SIG-M5 treated with dmso at 0.1 percent for 504 hours (cell line): ENCODE measurements around the gene ELAVL2.

ENCODE experiments used
- DNase-seq: peaks from one replicate; lab custom pipeline; 2025; ENCODE audit not compliant: unreplicated experiment; lab: John Stamatoyannopoulos, UW

The ELAVL2 gene

DNA sequence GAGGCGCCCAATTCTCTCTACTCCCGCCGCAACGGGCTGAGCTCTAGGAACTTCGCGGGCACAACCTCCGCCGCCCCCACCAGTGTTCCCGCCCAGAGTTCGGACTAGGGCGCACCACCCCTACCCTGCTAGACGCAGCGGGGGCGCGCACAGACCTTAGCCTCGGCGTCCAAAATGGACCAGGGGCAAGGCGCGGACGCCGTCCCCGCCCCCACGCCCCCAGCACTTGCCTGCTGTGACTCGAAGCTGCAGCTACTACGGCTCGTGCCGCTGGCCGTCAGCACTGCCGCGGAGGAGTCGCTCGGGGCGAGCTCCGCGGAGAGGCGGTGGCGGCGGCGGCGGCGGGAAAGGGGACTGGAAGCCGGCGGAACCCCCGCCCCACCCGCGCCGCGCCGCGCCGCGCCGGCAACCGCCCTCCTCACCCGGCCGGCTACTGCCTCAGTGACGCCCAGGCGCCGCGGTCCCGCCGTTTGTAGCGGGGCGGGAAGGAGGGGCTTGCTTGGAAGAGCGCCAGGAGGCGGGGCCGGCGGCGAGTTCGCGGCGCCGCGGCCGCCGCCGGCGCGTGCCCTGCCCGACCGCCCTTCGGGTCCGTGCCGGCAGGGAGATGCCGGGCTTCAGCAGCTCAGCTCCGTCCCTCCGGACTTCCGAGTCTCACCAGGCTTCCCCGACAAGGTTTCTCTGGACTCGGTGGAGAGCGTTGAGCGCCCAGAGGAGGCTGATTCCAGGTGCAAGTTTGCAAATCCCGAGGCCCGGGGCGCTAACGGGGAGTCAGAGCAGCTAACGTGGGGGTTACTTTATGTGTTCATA is 4.5 kb downstream of the ELAVL2 start:
- no peak for DNase-seq

DNA sequence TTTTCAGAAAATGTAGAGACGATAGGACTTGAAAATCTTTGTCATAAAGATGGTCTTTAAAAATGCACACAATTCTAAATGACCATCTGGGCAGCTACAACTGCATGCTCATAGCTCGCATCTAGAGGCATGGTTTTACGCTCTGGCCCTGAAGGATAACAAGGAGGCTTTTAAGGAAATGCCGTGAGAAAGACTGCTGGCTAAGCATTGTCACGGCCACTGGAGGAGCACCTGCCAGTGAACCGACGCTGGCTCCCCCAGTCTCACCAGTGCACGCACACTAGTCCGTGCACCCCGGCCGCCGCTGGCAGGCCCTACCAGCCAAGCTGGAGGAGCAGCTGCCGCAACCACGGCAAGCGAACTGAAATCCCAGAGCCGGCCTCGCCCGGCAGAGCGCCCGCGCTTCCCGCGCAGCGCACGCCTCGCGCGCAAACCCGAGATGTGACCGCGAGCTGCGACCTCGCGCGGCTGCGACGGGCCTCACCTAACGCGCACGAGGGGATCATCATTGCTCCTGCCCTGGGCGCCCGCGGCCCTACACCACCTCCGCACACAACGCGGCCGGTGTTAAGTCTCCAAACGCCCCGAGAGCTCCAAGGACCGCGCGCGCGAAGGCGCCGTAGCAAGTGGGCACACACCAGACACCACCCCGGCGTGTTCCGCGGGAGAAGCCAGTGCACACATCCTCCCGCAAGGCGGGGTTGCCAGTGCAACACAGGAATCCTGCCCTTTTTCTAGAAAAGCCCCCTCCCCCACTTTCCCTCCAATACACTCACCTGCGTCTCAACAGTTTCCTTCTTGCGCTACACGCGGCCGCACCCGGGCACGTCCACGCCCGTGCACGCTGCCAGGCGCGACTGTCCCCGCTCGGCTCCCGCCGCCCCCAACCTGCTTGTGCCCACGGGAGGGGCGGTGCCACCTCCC is 5.3 kb downstream of the ELAVL2 start:
- no peak for DNase-seq

DNA sequence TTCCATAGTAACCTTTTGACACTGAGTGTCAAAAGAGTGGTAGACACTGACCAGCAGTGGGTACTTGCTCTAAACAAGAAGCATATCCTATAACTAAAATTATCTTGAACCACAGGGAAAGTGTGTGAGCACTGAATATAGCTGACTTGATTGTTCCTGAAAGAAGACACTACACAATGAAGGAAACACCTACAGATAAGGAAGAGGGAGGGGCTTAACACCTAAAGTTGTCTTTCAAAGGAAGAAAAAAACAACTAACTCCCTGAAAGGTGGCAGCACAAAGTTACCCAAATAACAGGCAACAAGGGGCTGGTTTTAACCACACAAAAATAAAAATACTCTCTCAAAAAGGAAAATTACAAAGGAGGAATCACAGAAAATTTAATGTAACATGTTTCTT is 6.6 kb downstream of the ELAVL2 start:
- DNase-seq = no peak

DNA sequence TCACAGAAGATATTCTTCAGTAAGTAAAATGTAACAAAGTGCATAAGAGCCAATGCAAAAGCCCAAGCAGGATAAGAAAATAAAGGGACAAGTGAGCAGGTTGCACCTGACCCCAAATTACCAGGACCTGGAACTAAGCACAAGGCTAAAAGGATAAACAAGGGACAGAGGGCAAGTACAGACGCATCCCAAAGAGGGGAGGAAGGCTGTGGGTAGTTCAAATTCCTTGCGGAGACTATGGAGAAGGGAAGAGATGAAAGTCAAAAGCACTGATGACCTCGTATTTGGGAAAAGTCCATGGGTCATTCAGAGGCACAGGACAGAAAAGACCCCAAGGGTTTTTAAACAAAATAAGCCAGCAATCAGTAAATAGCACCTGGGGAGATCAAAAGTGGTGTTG is 11.8 kb downstream of the ELAVL2 start:
- DNase-seq = no peak

DNA sequence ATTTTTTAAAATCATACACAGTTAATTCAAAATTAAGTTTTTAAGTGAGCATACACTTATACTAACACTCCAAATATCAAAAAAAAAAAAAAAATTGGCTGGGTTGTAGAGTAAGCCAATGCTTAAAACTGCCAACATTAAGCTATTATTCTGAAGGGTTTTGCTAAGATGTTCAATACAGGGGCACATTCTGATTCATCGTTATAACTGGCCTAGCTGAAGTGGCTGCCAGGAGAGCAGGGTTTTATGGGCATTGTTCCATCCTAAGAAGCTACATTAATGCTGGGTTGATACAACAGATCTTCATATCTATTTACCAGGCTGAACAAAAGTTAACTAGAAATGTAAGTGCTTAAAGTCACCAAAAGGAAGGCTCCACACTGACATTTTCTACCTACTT is 13.4 kb downstream of the ELAVL2 start:
- DNase-seq = no peak

DNA sequence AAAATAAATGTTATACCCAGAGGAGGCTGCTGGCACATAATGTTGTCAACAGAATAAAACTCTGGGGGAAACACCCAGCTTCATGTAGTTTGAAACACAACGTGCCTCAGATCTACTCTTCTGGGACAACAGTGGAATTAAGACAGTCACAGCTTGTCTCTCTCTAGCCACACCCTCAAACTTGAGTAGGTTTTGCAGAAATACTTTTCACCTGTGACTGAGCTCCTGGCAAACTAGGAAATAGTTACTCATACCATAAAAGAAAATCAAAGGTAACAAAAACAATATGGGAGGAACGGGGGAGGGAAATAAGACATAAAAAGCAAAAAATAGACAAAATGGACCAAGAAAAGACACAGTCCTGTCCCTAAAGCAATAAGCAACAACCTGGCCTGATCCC is 14.4 kb downstream of the ELAVL2 start:
- no peak for DNase-seq

DNA sequence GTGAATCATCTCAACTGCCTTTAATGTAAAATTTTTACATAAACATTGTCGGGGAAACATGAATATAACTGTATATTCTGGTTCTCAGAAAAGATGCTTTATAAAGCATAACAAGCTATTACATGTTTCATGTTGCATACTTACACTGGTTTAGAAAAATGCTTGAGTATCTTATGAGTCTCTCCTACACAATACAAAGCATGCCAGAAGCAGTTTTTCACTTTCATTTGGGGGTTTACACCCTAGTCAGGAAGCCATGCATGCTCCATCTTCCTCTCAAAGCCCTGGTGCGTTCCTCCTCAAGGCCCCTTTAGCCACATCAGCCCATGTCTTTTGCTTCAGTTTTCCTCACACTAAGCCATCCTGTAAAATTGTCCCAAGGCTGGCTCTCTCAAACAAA is 22.8 kb downstream of the ELAVL2 start:
- no peak for DNase-seq

DNA sequence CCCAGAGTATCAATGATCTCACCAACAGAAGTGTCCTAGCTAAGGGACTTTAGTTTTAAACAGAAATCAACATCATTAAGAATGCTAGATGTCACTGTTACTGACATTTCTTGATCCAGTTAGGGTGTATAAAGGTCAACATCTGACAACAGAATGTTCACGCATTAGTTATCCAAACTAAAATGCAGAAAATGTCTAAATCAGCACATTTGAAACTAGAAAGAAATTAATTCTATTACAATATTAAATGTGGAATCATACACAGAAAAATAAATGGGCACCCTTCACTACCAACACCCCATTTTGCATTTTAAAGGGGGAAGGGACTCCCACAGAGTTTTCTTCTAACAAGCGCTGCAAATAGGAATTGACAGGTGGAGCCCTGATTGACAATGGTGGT is 24.5 kb downstream of the ELAVL2 start:
- DNase-seq = no peak

DNA sequence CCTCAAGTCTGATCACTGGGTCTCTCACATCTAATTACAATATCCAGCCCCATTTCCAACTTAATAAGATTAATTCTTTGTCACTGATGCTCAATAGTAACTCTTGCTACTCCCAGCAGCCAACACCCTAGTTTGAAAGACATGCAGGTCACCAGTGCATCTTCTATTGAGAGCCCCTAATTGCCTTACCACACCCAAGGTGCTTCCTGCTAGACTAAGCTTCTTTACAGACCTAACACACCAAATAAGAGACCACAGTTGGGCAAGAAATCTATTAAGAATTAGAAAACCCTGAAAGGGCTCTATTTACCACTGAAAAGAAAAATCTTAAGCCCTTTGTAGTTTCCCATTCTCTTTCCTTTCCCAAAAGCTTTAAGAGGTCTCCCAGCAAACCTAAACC is 26.5 kb downstream of the ELAVL2 start:
- no peak for DNase-seq

DNA sequence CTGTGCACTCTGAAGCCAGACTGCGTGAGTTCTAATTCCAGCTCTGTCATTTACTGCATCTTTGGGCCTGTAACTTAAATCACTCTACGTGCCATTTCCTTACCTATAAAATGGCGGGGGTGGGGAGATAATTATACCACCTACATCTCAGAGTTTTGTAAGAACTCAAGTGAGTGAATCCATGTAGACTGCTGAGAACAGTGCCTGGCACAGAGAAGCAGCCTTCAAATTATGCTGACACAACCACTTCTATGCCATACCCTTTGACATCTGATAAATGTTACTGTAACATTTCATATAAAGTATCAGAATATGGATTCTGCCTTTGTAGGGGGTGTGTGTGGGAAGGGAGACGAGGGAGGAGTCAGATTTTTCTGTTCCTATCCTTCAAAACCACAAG is 27.7 kb downstream of the ELAVL2 start:
- DNase-seq = no peak

DNA sequence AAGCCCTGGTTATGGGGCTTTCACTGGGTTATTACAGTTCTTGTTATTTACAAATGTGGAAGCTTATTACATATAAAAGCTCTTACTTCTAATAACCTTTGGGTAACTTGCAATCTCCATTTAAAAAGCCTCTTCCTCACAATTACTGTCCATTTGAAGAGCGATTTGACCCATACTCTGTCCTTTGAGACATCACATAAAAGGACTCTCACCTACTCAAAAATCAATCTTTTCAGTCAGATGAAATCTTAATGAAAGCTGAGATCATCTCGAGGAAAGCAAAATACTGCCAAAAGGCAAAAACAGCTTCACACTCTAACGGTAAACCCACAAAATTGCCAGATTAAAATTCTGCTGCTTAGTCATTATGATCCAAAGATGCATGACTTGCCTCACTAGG is 29.8 kb downstream of the ELAVL2 start:
- no peak for DNase-seq

DNA sequence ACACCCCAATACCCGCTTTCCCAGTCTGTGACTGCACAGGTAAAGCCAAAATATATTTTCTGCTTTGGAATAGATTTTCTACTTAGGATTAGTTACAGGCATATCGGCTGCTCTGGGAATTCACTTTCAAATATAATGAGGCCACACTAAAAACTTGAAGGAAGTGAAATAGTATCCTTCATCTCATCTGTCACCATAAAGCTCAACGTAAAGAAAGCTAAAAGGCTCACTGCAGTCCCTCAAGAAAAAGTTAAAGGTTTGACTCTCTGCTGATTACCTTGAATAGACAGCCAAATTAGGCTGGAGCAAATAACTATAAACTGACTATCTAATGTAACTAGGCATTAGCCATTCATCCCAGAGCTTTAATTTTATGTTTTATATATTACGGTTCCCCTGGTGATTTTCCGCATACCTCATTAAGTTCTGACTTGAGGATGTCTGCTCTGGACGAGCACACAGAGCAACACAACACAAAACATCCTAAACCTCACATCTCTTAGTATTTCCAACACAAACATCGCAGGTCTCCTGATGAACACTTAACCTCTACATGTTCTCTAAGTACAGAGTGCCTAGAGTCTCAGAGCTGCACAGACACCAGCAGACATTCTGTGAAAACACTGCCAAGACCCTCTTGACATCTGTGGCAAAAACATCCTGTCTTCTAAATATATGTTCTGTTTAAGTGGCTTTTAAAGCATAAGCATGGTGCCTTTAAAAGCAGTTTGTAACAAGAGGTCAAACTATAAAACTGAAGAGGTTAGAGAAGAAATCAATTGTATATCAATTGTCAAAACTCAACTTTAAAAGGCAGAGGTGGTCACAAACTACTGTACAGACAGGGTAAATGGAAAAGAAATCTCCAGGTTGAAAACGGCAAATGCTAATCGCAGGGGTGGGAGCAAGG is 35.4 kb downstream of the ELAVL2 start:
- no peak for DNase-seq

DNA sequence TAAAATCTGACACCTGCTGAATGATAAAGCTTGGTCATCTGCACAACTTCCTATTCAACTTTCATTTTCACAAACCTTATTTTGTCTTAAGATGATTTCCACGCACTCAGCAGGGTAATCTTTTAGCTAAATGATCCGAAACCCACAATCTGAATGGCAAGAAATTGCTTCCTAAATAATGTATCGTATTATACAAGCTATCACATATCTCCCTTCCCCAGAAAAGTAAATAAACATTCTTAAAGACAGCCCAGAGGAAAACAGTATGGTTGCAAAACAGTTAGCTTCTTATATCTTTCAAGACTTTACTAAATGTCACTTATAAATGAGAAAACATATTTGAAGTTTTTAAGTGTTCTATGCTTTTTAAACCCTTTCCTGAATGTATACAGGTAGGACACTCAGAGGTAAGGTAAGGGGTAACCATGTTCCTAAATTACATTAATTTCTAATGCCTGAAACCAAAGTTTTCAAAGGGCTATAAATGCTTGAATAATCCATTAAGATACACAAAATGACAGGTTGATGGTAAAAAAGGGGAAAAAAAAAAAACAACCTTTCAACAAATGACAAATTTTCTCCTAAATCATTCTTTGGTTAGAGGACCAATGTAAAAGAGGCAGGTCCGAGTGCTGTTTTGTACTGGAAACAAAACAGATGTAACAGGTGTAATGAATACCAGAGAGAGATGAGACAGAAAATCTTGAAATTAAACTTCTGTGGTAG is 36.3 kb downstream of the ELAVL2 start:
- DNase-seq = no peak

DNA sequence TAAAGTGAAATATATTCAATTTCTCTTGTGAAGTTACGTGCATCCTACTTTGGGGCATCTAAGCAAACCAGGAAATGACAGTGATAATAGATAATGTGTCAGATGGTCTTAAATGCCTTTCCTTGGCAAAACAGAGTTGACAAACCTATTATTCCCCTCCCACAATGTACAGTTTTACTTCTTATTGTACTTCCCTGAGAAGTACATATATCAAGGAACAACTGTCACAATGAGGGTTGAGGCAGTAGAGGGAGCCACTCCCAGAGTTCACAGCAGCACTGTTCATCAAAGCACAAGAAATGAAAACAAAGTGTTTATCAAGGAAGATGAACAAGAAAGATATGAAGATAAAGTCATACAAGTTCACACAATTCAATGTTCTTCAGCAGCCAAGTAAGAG is 41.1 kb downstream of the ELAVL2 start:
- no peak for DNase-seq

DNA sequence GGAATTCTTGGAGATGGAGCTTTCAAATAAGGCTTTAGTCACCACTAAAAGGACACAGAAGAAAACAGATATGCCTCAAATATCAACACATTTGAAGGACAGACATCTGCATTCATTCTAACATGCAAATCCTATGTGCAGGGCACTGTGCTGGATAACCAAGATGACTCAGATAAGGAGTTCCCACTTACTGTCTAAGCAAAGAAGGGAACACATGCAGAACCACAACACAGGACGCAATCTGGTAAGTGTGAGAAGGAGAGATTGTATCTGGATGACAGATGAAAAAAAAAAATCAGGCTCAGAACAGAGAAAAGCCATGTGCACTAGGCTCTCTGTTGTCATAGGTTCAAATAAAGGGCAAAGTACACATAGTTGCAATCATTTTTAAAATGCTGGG is 42.5 kb downstream of the ELAVL2 start:
- DNase-seq = no peak

DNA sequence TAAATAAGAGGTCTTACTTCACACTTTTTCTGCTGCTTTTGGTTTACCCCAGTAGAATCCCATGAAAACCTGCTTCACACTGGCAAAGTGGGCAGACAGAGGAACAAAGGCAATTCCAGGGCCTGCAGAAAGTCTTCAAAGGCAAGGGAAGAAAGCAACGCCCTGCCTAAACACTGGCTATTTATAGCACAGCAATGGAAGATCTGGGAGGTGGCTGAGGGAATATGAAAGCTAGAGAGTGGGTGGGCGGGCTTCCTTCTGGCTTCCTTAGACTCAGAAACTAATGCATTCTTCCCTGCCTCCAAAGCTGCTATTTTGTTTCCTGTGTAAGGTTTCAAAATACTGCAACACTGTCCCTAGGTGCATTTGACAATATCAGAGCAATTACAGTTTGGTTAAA is 46.8 kb downstream of the ELAVL2 start:
- no peak for DNase-seq

DNA sequence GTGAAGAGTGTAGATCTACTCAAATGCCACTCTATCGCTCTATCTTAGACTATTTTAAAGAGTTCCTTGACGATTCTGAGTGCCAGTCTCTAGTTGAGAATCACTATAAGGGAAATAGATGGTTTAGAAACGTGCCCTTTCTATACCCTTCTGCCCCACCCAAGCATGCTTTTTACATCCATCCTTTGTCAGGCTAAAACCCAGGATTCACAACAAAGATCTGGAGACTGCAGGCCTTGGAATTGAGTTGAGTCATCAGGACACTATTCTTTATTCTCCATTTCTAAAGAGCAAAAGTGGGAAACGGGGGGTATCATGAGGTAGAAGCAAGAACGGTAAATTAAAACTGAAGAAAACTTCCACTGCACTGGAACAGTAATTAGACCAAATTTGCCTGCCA is 48.7 kb downstream of the ELAVL2 start:
- no peak for DNase-seq

DNA sequence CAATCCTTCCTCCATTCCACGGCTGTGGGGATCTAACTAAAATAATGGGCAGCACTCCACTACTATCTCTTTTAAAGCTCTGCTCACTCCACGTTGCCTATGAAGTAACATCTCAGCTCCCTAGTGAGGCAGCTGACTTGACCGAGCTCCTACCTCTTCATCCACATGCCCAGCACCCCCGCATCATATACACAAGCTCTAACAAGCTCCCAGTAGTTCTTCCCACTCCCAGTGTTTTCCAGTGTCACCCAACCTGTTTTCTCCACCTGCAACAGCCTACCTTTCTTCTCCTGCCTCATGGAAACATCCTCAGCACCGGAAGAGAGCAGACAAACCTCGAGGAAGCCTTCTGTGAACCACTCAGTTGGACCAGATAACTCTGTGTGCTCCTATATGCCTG is 50.5 kb downstream of the ELAVL2 start:
- no peak for DNase-seq

DNA sequence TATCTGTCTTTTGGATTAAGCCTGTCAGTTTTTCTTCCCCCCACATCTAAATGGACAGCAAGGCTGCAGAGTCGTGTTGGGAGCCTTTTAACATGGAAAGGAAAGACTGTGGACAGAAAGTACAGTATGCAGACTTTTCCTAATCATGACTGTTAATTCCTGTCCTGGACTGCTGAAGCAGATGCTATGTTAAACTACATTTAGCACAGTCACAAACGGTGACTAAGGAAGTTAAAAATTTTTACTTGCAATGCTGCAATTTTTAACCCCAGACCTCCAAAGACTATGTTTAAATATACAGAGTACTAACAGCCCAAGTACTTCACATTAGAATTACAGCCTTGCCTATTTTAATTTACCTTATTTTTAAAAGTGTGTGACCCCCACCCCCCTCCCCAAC is 51.8 kb downstream of the ELAVL2 start:
- no peak for DNase-seq

DNA sequence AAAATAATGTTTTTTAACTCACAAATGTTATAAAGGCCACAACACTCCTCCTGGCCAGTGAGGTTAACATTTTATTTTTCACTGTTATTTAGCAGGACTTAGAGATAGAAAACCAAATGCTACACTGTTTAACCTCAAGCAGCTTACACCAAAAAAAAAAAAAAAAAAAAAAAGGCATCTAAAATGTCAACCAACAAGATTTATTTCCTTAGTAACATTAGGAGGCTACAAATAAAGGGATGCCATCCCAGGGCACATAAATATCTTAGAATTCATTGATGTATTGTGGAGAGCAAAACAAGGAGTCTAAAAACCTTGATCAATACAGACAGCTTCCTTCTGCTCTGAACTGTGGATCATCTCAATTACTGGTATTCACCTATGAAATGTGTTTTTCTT is 53.7 kb downstream of the ELAVL2 start:
- no peak for DNase-seq
